Type B pancreatic cell (in vitro differentiated cells): ENCODE results near the gene TXNDC2. TPM values are rescaled to one million over a fixed set of nuclear protein-coding genes. Genes with fewer than 3 reads are reported as not detected.

Source experiments
- DNase-seq: peaks from one replicate; pipeline ENCODE4 v3.0.0; 2021; ENCODE audit warnings: mixed read lengths; ENCODE audit not compliant: unreplicated experiment; ENCODE audit errors: extremely low spot score
- H3K27ac Mint-ChIP-seq: 2 replicates; pipeline ENCODE4 v1.8.0; 2021; ENCODE audit warnings: mild to moderate bottlenecking, mixed read lengths
- H3K27me3 Mint-ChIP-seq: 2 replicates; pipeline ENCODE4 v1.8.0; 2021; ENCODE audit warnings: mixed read lengths
- H3K36me3 Mint-ChIP-seq: 2 replicates; pipeline ENCODE4 v1.8.0; 2021; ENCODE audit warnings: mixed read lengths
- H3K4me1 Mint-ChIP-seq: one replicate; pipeline ENCODE4 v1.8.0; 2021; ENCODE audit warnings: mixed read lengths; ENCODE audit not compliant: unreplicated experiment
- H3K4me3 Mint-ChIP-seq: 2 replicates; pipeline ENCODE4 v1.8.0; 2021; ENCODE audit warnings: mild to moderate bottlenecking, mixed read lengths
- H3K9me3 Mint-ChIP-seq: 2 replicates; pipeline ENCODE4 v1.8.0; 2021; ENCODE audit warnings: mixed read lengths
- CTCF ChIP-seq: fragments of 200-600 bp; sonication (generic); conservative IDR thresholded peaks from 2 replicates; pipeline ENCODE4 v1.5.0; 2021; ENCODE audit warnings: antibody characterized with exemption, mild to moderate bottlenecking
- total RNA-seq: library from RNA; stranded (reverse); gene quantifications from 2 replicates; pipeline ENCODE4 v1.2.1, GENCODE V29; 2021; ENCODE audit warnings: low replicate concordance

TXNDC2 gene
- total RNA-seq, 1 donor from 2014 or later: not detected

- Mint-ChIP-seq H3K27me3 (peaks cover 20% of the 10 kb centered on the region), H3K9me3 (peaks cover 6% of the 10 kb centered on the region), H3K36me3 (peaks cover 3% of the 10 kb centered on the region), H3K4me1 (peaks cover 29% of the 10 kb centered on the region), H3K4me3 (no peak overlapping the region), H3K27ac (no peak overlapping the region)
- TF ChIP-seq CTCF: no peak
- DNase-seq: no peak
Observed at GRCh38 chr18:9842448-9842847, 43.3 kb upstream of the TXNDC2 start.

GRCh38 chr18:9845256-9845655 is 40.5 kb upstream of the TXNDC2 start:
- no peak overlapping the region for H3K4me3 Mint-ChIP-seq
- peaks cover 5% of the 10 kb centered on the region for H3K36me3 Mint-ChIP-seq
- TF ChIP-seq CTCF: no peak
- H3K4me1 Mint-ChIP-seq: peaks cover 22% of the 10 kb centered on the region
- DNase-seq: no peak
- H3K27me3 Mint-ChIP-seq: peaks cover 6% of the 10 kb centered on the region
- H3K9me3 Mint-ChIP-seq: no peaks in the 10 kb centered on the region
- H3K27ac Mint-ChIP-seq: no peak overlapping the region

- no peaks in the 10 kb centered on the region for H3K9me3 Mint-ChIP-seq
- H3K4me1 Mint-ChIP-seq: peaks cover 22% of the 10 kb centered on the region
- TF ChIP-seq CTCF: no peak
- H3K27me3 Mint-ChIP-seq: peaks cover 3% of the 10 kb centered on the region
- H3K36me3 Mint-ChIP-seq: peaks cover 5% of the 10 kb centered on the region
- no peak overlapping the region for H3K4me3 Mint-ChIP-seq
- no peak for DNase-seq
- no peak overlapping the region for H3K27ac Mint-ChIP-seq
Observed at GRCh38 chr18:9846162-9846925, 39.4 kb upstream of the TXNDC2 start.

GRCh38 chr18:9848170-9848879 is 37.4 kb upstream of the TXNDC2 start:
- peaks cover 19% of the 10 kb centered on the region for H3K4me1 Mint-ChIP-seq

More at GRCh38 chr18:9848170-9848879, 37.4 kb upstream of the TXNDC2 start:
- peaks cover 3% of the 10 kb centered on the region for H3K27me3 Mint-ChIP-seq
- no peak for TF ChIP-seq CTCF
- DNase-seq: no peak
- no peak overlapping the region for H3K4me3 Mint-ChIP-seq
- H3K27ac Mint-ChIP-seq: no peak overlapping the region
- H3K9me3 Mint-ChIP-seq: no peaks in the 10 kb centered on the region
- H3K36me3 Mint-ChIP-seq: peaks cover 5% of the 10 kb centered on the region
